ENCODE measurements around the gene ITGBL1. TPM values are rescaled to one million over a fixed set of nuclear protein-coding genes. Genes with fewer than 3 reads are reported as not detected.

Gene ITGBL1
- total RNA-seq, 1 experiment from 2014 or later: not detected

- ChIA-PET POLR2A (interaction anchor here (0.6 to 1.6 kb wide), 6 partner anchors 99 to 375 kb away, joined by 3 to 4 read pairs (median 4); no protein-coding TSS in a partner anchor), CTCF (interaction anchor here (0.6 to 4.6 kb wide), 10 partner anchors 10 to 1310 kb away, joined by 3 to 56 read pairs (median 3); no protein-coding TSS in a partner anchor)
Measured at GRCh38 chr13:101516262-101516661, 63.8 kb downstream of the ITGBL1 start.

GRCh38 chr13:101520672-101521071, 68.2 kb downstream of the ITGBL1 start:
- peaks cover 10% of the 10 kb centered on the region for H3K4me1 Mint-ChIP-seq (ENCODE audit: insufficient read depth, unreplicated experiment)
- CTCF ChIA-PET: interaction anchor here (0.7 to 2.8 kb wide), 2 partner anchors 237 to 1034 kb away, joined by 3 to 13 read pairs; no protein-coding TSS in a partner anchor
- H3K27ac Mint-ChIP-seq (ENCODE audit: low read depth, unreplicated experiment): peak overlapping the region; percentile 0
- H3K27me3 Mint-ChIP-seq (ENCODE audit: insufficient read depth, unreplicated experiment): no peaks in the 10 kb centered on the region
- intact Hi-C loops (cut with micrococcal nuclease): no loop called here
- peak; percentile 23 for DNase-seq (ENCODE audit: unreplicated experiment)
- H3K4me3 Mint-ChIP-seq (ENCODE audit: unreplicated experiment): no peak overlapping the region
- POLR2A ChIA-PET: no interaction called here
- H3K9me3 Mint-ChIP-seq (ENCODE audit: unreplicated experiment): no peaks in the 10 kb centered on the region
- no TSS peak for BruUV-seq (replicated peaks)
- H3K36me3 Mint-ChIP-seq (ENCODE audit: insufficient read depth, unreplicated experiment): no peaks in the 10 kb centered on the region
- no peak for TF ChIP-seq CTCF (IDR thresholded peaks at IDR 0.05; ENCODE audit: unreplicated experiment)

More at GRCh38 chr13:101516262-101516661, 63.8 kb downstream of the ITGBL1 start:
- no peak for DNase-seq (ENCODE audit: unreplicated experiment)
- no peak overlapping the region for H3K4me3 Mint-ChIP-seq (ENCODE audit: unreplicated experiment)
- no peaks in the 10 kb centered on the region for H3K9me3 Mint-ChIP-seq (ENCODE audit: unreplicated experiment)
- H3K4me1 Mint-ChIP-seq (ENCODE audit: insufficient read depth, unreplicated experiment): peaks cover 22% of the 10 kb centered on the region
- H3K27ac Mint-ChIP-seq (ENCODE audit: low read depth, unreplicated experiment): no peak overlapping the region
- no TSS peak for BruUV-seq (replicated peaks)
- no peak for TF ChIP-seq CTCF (IDR thresholded peaks at IDR 0.05; ENCODE audit: unreplicated experiment)
- H3K36me3 Mint-ChIP-seq (ENCODE audit: insufficient read depth, unreplicated experiment): no peaks in the 10 kb centered on the region
- H3K27me3 Mint-ChIP-seq (ENCODE audit: insufficient read depth, unreplicated experiment): no peaks in the 10 kb centered on the region
- intact Hi-C loops (cut with micrococcal nuclease): no loop called here

- Mint-ChIP-seq H3K9me3 (ENCODE audit: unreplicated experiment) (no peaks in the 10 kb centered on the region), H3K27ac (ENCODE audit: low read depth, unreplicated experiment) (peak overlapping the region; percentile 0), H3K4me1 (ENCODE audit: insufficient read depth, unreplicated experiment) (peaks cover 10% of the 10 kb centered on the region), H3K4me3 (ENCODE audit: unreplicated experiment) (no peak overlapping the region), H3K27me3 (ENCODE audit: insufficient read depth, unreplicated experiment) (no peaks in the 10 kb centered on the region), H3K36me3 (ENCODE audit: insufficient read depth, unreplicated experiment) (no peaks in the 10 kb centered on the region)
- no peak for DNase-seq (ENCODE audit: unreplicated experiment)
- ChIA-PET CTCF (interaction anchor here (0.6 to 2.8 kb wide), 3 partner anchors 236 to 332 kb away, joined by 3 to 13 read pairs (median 3); no protein-coding TSS in a partner anchor), POLR2A (no interaction called here)
- TF ChIP-seq CTCF (IDR thresholded peaks at IDR 0.05; ENCODE audit: unreplicated experiment): no peak
- intact Hi-C loops (cut with micrococcal nuclease): no loop called here
- no TSS peak for BruUV-seq (replicated peaks)
Measured at GRCh38 chr13:101521371-101521770, 68.9 kb downstream of the ITGBL1 start.

- no peak for TF ChIP-seq CTCF (IDR thresholded peaks at IDR 0.05; ENCODE audit: unreplicated experiment)
- BruUV-seq (replicated peaks): no TSS peak
- ChIA-PET CTCF (interaction anchor here (1.4 to 2.8 kb wide), 2 partner anchors 8 to 235 kb away, joined by 3 to 13 read pairs; no protein-coding TSS in a partner anchor), POLR2A (interaction anchor here (1.1 kb wide), 1 partner anchor 11 kb away, joined by 3 read pairs; no protein-coding TSS in a partner anchor)
- Mint-ChIP-seq H3K4me3 (ENCODE audit: unreplicated experiment) (no peak overlapping the region), H3K36me3 (ENCODE audit: insufficient read depth, unreplicated experiment) (no peaks in the 10 kb centered on the region), H3K4me1 (ENCODE audit: insufficient read depth, unreplicated experiment) (peaks cover 10% of the 10 kb centered on the region), H3K9me3 (ENCODE audit: unreplicated experiment) (no peaks in the 10 kb centered on the region), H3K27ac (ENCODE audit: low read depth, unreplicated experiment) (no peak overlapping the region), H3K27me3 (ENCODE audit: insufficient read depth, unreplicated experiment) (no peaks in the 10 kb centered on the region)
- intact Hi-C loops (cut with micrococcal nuclease): no loop called here
- DNase-seq (ENCODE audit: unreplicated experiment): no peak
Measured at GRCh38 chr13:101522607-101523006, 70.1 kb downstream of the ITGBL1 start.
